Tibial artery (tissue), 4 donors: ENCODE results near the gene ELAVL1.

Experiments used
- DNase-seq, 2 donors: peaks; one replicate each; pipeline ENCODE4 v3.0.0-alpha.2; 2019
- H3K27ac ChIP-seq, 2 donors: fragments of 200-600 bp; sonication (generic) in 1 of 2; 1 replicate in 1 of 2; 2 replicates in 1 of 2; pipeline ENCODE4 v1.5.1; 2018 to 2019; ENCODE audit warnings: mild to moderate bottlenecking in 1 of 2
- H3K27me3 ChIP-seq, 2 donors: fragments of 200-600 bp; sonication (generic) in 1 of 2; one replicate each; pipeline versions ENCODE4 v1.5.1 to v1.6.0; 2016 to 2019
- H3K36me3 ChIP-seq, 3 donors: fragments of 200-600 bp; sonication (generic) in 2 of 3; one replicate each; pipeline ENCODE4 v1.5.1; 2016 to 2019; ENCODE audit warnings: mild to moderate bottlenecking in 2 of 3
- H3K4me1 ChIP-seq, 4 donors: fragments of 200-600 bp; sonication (generic) in 2 of 4; 1 replicate in 3 of 4; 2 replicates in 1 of 4; pipeline ENCODE4 v1.5.1; 2016 to 2019
- H3K4me3 ChIP-seq, 2 donors: fragments of 200-600 bp; sonication (generic) in 1 of 2; 1 replicate in 1 of 2; 2 replicates in 1 of 2; pipeline ENCODE4 v1.5.1; 2018 to 2019; ENCODE audit warnings: mild to moderate bottlenecking in 2 of 2
- H3K9me3 ChIP-seq, 3 donors: fragments of 200-600 bp; sonication (generic) in 1 of 3; one replicate each; pipeline ENCODE4 v1.5.1; 2016 to 2019
- CTCF ChIP-seq, 2 experiments: fragments of 200-600 bp in 1 of 2; fragments of 450-650 bp in 1 of 2; IDR thresholded peaks; one replicate each; pipeline ENCODE4 v1.5.1; 2017 to 2019; ENCODE audit warnings: antibody characterized with exemption in 2 of 2, mild to moderate bottlenecking in 1 of 2, moderate library complexity in 1 of 2
- intact Hi-C: fragments of 100-400 bp; cut with DNase I; formaldehyde crosslinking; loops from one replicate; pipeline ENCODE4 v1.15.0; 2023; ENCODE audit warnings: low total_unique reads

Gene ELAVL1

GRCh38 chr19:7973883-7974282 lies 31.6 kb downstream of the ELAVL1 start:
- intact Hi-C loops, result no loop called here
- no peaks in the 10 kb centered on the region for H3K27me3 ChIP-seq
- H3K27ac ChIP-seq, result no peak overlapping the region
- DNase-seq, result no peak
- H3K4me1 ChIP-seq, result peaks cover 0 to 4% (median 0%) of the 10 kb centered on the region in 4 donors
- no peak for TF ChIP-seq CTCF (IDR thresholded peaks at IDR 0.05)
- no peak overlapping the region for H3K4me3 ChIP-seq
- no peaks in the 10 kb centered on the region for H3K9me3 ChIP-seq
- peaks cover 34 to 91% (median 76%) of the 10 kb centered on the region in 3 donors for H3K36me3 ChIP-seq

- intact Hi-C loops, result no loop called here
- Histone ChIP-seq H3K27ac (no peak overlapping the region), H3K9me3 (no peaks in the 10 kb centered on the region), H3K4me3 (no peak overlapping the region), H3K4me1 (peaks cover 0 to 4% (median 0%) of the 10 kb centered on the region in 4 donors), H3K36me3 (peaks cover 42 to 91% (median 77%) of the 10 kb centered on the region in 3 donors), H3K27me3 (no peaks in the 10 kb centered on the region)
- TF ChIP-seq CTCF (IDR thresholded peaks at IDR 0.05), result no peak
- DNase-seq, result no peak
Measured at GRCh38 chr19:7971553-7972520, 33.6 kb downstream of the ELAVL1 start.

GRCh38 chr19:7970716-7971448 lies 34.6 kb downstream of the ELAVL1 start:
- Histone ChIP-seq H3K4me3 (no peak overlapping the region), H3K4me1 (peaks cover 0 to 4% (median 0%) of the 10 kb centered on the region in 4 donors), H3K36me3 (peaks cover 52 to 94% (median 81%) of the 10 kb centered on the region in 3 donors), H3K27ac (no peak overlapping the region), H3K9me3 (no peaks in the 10 kb centered on the region), H3K27me3 (no peaks in the 10 kb centered on the region)
- peak; percentile 23 to 45 for TF ChIP-seq CTCF (IDR thresholded peaks at IDR 0.05)
- DNase-seq, result no peak
- intact Hi-C loops, result no loop called here

- H3K4me1 ChIP-seq, result no peaks in the 10 kb centered on the region
- H3K9me3 ChIP-seq, result no peaks in the 10 kb centered on the region
- intact Hi-C loops, result no loop called here
- H3K27ac ChIP-seq, result no peak overlapping the region
- H3K4me3 ChIP-seq, result no peak overlapping the region
- TF ChIP-seq CTCF (IDR thresholded peaks at IDR 0.05), result no peak
- no peaks in the 10 kb centered on the region for H3K27me3 ChIP-seq
- peaks cover 61 to 97% (median 79%) of the 10 kb centered on the region in 3 donors for H3K36me3 ChIP-seq
- no peak for DNase-seq
Measured at GRCh38 chr19:7969555-7969939, 35.9 kb downstream of the ELAVL1 start.

- no peaks in the 10 kb centered on the region for H3K4me1 ChIP-seq
- no peaks in the 10 kb centered on the region for H3K27me3 ChIP-seq
- H3K9me3 ChIP-seq, result no peaks in the 10 kb centered on the region
- no peak overlapping the region for H3K27ac ChIP-seq
- no peak overlapping the region for H3K4me3 ChIP-seq
- no peak for TF ChIP-seq CTCF (IDR thresholded peaks at IDR 0.05)
- no peak for DNase-seq
- peaks cover 59 to 97% (median 75%) of the 10 kb centered on the region in 3 donors for H3K36me3 ChIP-seq
- intact Hi-C loops, result no loop called here
Measured at GRCh38 chr19:7968796-7969554, 36.5 kb downstream of the ELAVL1 start.
